ENCODE results near the gene IFT81. TPM values are rescaled to one million over a fixed set of nuclear protein-coding genes. Genes with fewer than 3 reads are reported as not detected.

The IFT81 gene
- total RNA-seq, 2 donors from 2014 or later, result 20.2 to 29.6 TPM

DNA sequence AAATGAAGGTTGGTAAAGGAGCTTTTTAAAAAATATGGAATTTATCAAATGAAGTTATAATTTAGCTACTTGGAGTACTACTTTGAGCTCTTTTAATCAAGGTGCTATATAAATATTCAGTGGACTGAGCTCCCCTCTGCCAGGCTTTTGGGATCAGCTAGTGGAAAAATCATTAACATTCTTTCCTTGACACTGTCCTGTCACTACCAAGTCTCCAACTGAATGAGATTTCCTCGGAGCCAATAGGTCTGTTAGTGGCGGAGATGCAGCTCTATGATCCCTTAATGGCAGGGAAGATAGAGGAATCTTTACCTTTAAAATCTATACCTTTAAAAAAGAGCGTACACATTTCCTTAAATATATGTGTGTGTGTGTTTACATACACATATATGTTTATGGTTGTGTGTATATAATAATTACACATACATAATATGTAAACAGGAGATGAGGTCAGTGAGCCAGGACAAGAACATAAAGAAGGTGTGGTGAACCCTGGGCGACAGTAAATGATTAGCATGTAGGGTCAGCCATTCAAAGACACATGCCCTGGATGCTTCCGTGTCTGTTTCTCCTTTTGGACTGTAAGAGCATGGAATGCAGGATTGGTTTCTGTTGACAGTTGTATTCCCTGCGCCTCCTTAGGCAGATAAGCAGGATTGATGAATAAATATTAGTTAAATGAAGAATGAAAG is 109.2 kb downstream of the IFT81 start:
- Histone ChIP-seq H3K27ac (ENCODE audit: low read depth, low read length) (no peak overlapping the region), H3K9me3 (ENCODE audit: control insufficient read depth, low read length) (no peaks in the 10 kb centered on the region), H3K27me3 (ENCODE audit: control insufficient read depth, insufficient read depth, low read length, poor library complexity, severe bottlenecking) (no peaks in the 10 kb centered on the region), H3K9ac (ENCODE audit: extremely low read depth, low read length, poor library complexity, severe bottlenecking) (no peak overlapping the region), H3K4me1 (ENCODE audit: control insufficient read depth, insufficient read depth, low read length) (peaks cover 11% of the 10 kb centered on the region), H3K4me3 (ENCODE audit: low read length) (no peak overlapping the region), H3K36me3 (ENCODE audit: control insufficient read depth, insufficient read depth, low read length) (no peaks in the 10 kb centered on the region)
- Mint-ChIP-seq H3K4me1 (peaks cover 7% of the 10 kb centered on the region), H3K27ac (no peak overlapping the region), H3K9me3 (no peaks in the 10 kb centered on the region), H3K4me3 (no peak overlapping the region), H3K27me3 (ENCODE audit: insufficient read depth) (no peaks in the 10 kb centered on the region), H3K36me3 (ENCODE audit: low read depth) (no peaks in the 10 kb centered on the region)
- DNase-seq, result no peak
- TF ChIP-seq, protein P1, sequence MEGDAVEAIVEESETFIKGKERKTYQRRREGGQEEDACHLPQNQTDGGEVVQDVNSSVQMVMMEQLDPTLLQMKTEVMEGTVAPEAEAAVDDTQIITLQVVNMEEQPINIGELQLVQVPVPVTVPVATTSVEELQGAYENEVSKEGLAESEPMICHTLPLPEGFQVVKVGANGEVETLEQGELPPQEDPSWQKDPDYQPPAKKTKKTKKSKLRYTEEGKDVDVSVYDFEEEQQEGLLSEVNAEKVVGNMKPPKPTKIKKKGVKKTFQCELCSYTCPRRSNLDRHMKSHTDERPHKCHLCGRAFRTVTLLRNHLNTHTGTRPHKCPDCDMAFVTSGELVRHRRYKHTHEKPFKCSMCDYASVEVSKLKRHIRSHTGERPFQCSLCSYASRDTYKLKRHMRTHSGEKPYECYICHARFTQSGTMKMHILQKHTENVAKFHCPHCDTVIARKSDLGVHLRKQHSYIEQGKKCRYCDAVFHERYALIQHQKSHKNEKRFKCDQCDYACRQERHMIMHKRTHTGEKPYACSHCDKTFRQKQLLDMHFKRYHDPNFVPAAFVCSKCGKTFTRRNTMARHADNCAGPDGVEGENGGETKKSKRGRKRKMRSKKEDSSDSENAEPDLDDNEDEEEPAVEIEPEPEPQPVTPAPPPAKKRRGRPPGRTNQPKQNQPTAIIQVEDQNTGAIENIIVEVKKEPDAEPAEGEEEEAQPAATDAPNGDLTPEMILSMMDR (conservative IDR thresholded peaks at IDR 0.05), result no peak
- 71 to 74% methylated on average over 2 to 4 of the region's 6 CpGs for WGBS, 2 experiments (ENCODE audit: insufficient coverage in 1 of 2, insufficient read length in 1 of 2)

DNA sequence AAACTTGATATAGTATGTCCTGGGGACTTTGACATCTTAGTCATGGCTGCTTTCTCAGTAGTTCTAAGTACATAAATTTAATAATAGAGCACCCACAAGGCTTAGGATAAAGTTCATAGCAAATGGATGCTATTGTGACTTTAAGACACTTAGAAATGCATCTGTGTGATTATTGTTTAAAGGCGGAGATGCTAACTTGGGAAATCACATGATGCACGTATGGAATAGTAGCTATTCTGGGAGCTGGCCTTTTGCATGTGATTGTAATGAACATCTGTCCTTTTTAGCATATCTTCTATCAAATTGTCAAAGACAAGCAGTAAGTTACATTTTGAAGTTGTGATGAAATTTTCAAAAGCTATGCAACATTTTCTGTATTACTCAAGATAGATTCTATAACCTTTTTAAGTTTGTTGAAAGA is 110.2 kb downstream of the IFT81 start:
- H3K36me3 Mint-ChIP-seq (ENCODE audit: low read depth), result no peaks in the 10 kb centered on the region
- no peak for DNase-seq
- TF ChIP-seq, protein P1 (conservative IDR thresholded peaks at IDR 0.05), result no peak
- H3K27ac Mint-ChIP-seq, result no peak overlapping the region
- no peak overlapping the region for H3K9ac ChIP-seq (ENCODE audit: extremely low read depth, low read length, poor library complexity, severe bottlenecking)
- no peaks in the 10 kb centered on the region for H3K9me3 Mint-ChIP-seq
- H3K4me3 Mint-ChIP-seq, result no peak overlapping the region
- H3K36me3 ChIP-seq (ENCODE audit: control insufficient read depth, insufficient read depth, low read length), result no peaks in the 10 kb centered on the region
- H3K27ac ChIP-seq (ENCODE audit: low read depth, low read length), result no peak overlapping the region
- peaks cover 10% of the 10 kb centered on the region for H3K4me1 ChIP-seq (ENCODE audit: control insufficient read depth, insufficient read depth, low read length)
- 89% methylated on average over 2 of the region's 2 CpGs; no CpG with 5 or more reads in 1 of the 2 experiments for WGBS, 2 experiments (ENCODE audit: insufficient coverage in 1 of 2, insufficient read length in 1 of 2)
- no peaks in the 10 kb centered on the region for H3K27me3 ChIP-seq (ENCODE audit: control insufficient read depth, insufficient read depth, low read length, poor library complexity, severe bottlenecking)
- H3K27me3 Mint-ChIP-seq (ENCODE audit: insufficient read depth), result no peaks in the 10 kb centered on the region
- peaks cover 4% of the 10 kb centered on the region for H3K4me1 Mint-ChIP-seq
- no peaks in the 10 kb centered on the region for H3K9me3 ChIP-seq (ENCODE audit: control insufficient read depth, low read length)
- no peak overlapping the region for H3K4me3 ChIP-seq (ENCODE audit: low read length)

DNA sequence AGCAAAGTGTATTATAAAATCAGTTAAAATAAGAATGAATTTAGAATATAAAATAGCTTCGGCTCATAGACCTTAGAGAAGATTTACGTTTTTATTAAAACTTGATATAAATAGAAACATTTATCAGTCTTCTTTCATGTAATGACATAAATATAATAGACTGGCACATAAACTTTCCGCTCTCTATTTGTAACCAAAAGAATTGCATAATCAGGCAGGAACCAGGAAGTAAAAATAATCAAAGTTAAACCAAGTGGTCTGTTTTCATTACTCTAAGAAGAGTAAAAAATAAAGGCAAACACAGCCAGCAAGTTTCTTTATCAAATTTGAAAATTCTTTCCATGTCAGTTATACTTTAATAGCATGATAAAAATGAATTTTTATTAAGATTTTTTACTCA is 110.6 kb downstream of the IFT81 start:
- Mint-ChIP-seq H3K36me3 (ENCODE audit: low read depth) (no peaks in the 10 kb centered on the region), H3K27me3 (ENCODE audit: insufficient read depth) (no peaks in the 10 kb centered on the region), H3K4me3 (no peak overlapping the region), H3K4me1 (no peaks in the 10 kb centered on the region), H3K9me3 (no peaks in the 10 kb centered on the region), H3K27ac (no peak overlapping the region)
- TF ChIP-seq, protein P1 (conservative IDR thresholded peaks at IDR 0.05), result no peak
- Histone ChIP-seq H3K9me3 (ENCODE audit: control insufficient read depth, low read length) (no peaks in the 10 kb centered on the region), H3K4me1 (ENCODE audit: control insufficient read depth, insufficient read depth, low read length) (peaks cover 6% of the 10 kb centered on the region), H3K27me3 (ENCODE audit: control insufficient read depth, insufficient read depth, low read length, poor library complexity, severe bottlenecking) (no peaks in the 10 kb centered on the region), H3K4me3 (ENCODE audit: low read length) (no peak overlapping the region), H3K27ac (ENCODE audit: low read depth, low read length) (no peak overlapping the region), H3K9ac (ENCODE audit: extremely low read depth, low read length, poor library complexity, severe bottlenecking) (no peak overlapping the region), H3K36me3 (ENCODE audit: control insufficient read depth, insufficient read depth, low read length) (no peaks in the 10 kb centered on the region)
- no peak for DNase-seq
- 78 to 100% methylated on average over 1 of the region's 3 CpGs for WGBS, 2 experiments (ENCODE audit: insufficient coverage in 1 of 2, insufficient read length in 1 of 2)

Data from endodermal cell (in vitro differentiated cells).